ENCODE data around the gene TMEM272.

Gene TMEM272

DNA sequence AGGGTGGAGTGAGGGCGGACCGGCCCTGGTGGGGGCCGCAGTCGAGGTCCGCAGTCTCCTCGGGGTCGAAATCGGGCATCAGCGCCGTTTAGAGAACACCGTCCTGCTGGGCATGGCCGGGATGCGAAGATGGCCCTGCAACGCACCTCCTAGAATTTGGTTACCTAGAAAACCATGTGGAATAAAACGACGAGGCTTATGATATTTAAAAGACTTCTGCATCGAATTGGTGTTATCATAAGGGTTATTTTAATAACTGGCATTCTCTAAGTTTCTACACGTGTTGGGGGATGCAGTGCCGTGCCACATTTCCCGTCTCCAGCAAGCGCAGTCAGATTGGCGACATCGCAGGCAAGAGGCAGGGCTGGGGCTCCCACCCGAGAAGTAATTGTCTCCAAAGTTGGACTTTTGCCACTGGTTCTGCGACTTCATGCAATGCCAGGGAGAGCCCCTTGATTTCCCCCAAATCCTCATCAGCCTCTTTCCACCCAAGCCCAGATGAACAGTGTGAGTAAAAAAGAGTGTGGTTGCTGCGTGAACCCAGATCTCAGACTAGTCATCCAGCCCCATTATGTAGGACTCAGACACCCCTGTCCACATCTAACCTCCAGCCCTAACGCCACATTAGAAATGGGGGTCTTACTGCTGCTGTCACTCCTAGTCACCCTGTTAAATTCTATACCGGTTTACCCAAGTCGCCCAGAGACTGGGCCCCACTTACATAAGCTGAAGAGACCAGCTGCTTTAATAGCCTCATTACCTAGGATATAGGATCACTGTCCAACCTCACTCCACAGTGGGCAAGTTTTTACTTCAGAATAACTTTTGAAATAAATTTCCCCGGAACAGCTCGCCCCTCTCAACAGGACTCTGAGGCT lies 40.4 kb downstream of the TMEM272 start:
- peak; percentile 55 to 68 for DNase-seq

DNA sequence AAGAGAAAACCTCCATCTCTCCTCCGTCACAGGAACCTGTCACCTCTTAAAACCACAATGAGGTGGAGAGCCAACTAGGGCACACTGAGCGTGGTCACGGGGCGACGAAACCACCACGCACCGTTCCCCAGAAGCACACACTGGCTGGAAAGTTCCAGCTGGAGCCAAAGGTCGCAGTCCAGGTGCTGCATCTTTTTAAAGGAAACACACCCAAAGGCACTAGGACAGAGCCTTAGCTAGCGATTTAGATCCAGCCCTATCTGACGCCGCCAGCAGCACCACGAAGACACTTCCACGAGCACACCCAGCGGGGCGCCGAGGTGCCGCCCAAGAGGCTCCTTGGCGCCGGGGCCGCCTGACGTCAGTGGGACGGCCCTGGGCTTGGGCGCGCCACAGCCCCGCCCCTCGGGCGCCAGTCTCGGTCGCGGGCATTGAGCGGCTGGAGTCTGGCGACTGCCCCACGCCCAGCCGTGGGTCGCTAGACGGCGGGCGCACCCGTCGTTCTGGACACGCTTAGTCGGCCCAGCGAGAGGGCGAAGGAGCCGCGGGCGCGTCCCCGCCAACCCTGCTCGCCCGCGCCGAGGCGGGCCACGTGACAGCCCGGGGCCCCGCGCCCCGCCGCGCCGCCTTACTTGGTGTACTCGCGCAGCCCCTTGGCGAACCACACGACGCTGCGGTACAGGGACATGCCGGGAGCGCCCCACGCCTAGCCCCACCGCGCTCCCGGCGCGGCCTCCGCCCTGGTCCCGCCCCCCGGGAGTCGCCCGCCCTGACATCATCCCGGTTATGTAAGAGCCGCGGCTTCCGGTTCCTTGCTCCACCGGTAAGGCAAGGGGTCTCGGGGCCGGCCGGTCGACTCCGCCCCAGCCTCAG lies 41.3 kb downstream of the TMEM272 start, which contains the start of gene DHRS12:
Gene DHRS12 (minus strand): TSS at position 742 of the 873 bp plus-strand sequence. CDS start 4,504 bp downstream, outside the sequence.
- peak; percentile 83 to 86 for DNase-seq

DNA sequence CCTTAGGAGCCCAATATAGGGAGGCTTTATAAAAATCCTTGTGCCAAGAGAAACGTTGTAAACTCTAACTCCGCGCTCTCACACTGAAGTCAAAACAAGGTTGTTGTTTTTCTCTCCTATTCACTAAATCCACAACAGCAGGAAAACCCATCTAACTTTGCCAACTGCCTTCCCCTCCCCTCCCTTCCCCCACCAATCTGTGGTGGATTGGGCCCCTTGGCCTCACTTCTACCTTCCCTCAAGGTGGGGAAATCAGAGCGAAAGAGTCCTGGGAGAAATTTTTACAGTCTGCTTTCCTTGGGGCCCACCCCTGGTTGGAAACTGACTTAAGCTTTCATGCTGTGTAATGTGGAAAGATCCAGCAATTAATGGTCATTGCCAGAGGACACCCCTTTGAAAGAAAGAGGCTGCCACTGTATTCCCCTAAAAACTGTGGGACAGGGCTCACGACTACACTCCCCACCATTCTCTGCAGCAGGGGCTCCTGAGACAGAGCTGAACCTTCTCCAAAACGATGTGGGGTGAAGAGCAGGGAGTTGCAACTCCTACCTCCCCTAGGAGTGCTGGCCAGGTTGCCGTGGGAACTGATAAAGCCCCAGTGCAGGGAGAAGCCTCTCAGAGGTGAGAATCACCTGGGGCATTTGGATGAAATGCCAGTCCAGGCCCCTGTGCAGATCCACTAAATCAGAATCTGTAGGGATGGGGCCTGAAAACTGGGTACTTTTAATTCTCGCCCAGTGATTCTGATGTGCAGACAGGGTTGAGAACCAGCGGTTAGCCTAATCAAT lies 42.2 kb downstream of the TMEM272 start:
- DNase-seq = peak in 1 of 2 experiments; percentile 38

DNA sequence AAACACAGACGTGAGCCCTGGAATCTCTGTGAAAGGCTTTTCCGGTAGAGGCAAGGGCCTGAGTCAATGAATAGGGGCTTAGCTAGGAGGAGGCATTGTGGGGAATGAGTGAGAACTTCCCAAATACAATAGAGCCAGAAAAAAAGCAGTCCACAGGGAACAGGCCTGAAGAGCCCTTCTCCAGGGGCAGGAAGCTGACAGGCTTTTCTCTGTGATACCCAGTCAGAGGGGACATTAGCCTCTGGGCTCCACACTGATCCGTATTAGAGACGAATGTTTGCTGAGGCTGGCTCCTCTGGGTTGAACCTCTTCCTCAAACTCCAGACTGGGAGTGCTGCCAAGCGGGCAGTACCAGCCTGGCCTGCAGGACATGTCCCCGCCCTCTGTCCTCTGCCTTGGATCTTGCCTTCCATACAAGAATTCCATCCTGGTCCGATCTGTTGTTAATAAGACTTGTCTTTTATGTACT lies 43.3 kb downstream of the TMEM272 start:
- DNase-seq = no peak

DNA sequence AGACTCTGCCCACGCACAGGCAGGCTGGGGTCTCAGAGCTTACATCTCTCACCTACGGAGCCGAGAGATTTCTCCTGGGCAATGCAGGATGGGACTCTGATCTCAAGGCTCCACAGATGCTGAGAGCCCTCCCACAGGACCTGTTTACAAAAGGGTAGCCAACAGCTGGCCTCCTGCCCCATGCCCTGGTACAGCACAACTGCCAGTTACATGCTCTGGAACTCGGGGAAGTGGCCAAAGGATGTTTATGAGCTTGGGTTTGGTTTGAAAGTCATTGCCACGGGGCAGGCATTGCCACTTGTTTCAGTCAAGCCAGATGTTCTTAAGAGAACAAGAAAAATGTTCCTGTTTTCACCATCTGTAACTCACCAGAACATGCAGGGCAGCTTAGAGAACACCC lies 44.5 kb downstream of the TMEM272 start:
- DNase-seq = no peak

DNA sequence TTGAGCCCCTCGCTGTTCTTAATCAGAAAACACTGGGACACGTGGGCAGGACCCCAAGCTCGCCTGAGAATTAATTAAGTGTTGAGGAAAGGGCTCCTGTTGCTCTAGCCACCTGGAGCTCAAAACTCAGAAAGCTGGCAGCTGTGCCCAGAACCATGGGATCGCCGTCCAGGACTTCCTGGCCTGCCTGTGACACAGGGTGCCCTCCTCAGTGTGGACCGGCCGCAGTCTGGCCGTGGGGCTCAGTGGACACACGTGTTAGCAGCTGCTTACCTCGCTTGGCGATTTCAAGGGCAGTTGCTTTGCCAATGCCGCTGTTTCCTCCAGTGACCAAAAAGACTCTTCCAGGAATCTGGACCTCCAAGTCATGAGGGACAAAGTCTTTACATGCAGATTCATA lies 45.7 kb downstream of the TMEM272 start:
- no peak for DNase-seq

DNA sequence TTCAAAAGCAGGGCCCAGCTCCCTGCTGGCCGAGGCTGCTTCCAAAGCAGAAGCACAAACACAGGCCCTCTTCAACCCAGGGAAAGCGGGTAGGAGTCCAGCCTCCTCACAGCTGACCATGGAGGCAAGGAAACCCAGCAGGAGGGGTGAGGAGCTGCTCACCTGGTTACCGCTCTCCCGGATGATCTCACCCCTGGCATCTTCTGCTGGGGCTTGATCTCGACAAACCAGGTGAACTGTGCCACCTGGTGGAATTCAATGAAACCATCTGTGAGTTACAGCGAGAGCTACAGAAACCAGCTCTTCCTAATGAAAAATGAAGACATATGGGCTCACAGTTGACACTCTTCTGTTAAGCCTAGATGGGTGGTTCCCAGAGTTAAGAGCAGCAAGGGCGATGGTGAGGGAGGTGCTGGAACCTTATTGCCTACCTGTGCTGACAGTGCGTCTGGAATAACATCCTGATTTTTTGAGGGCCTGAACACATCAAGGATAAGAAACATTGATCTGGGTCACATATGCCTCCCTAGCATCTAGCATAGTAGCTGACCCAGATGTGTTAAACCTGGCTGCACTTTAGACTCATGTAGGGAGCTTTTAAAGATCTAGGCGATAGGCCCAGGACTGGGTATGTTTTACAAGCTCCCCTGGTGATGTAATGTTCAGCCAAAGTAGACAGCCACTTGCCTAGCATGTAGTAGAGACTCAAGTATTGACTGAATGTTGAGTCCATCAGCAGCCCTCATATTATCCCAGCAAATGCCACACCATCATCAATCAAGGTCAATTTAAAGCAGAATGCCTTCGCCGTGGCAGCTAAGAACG lies 47.1 kb downstream of the TMEM272 start:
- peak; percentile 56 to 61 for DNase-seq

DNA sequence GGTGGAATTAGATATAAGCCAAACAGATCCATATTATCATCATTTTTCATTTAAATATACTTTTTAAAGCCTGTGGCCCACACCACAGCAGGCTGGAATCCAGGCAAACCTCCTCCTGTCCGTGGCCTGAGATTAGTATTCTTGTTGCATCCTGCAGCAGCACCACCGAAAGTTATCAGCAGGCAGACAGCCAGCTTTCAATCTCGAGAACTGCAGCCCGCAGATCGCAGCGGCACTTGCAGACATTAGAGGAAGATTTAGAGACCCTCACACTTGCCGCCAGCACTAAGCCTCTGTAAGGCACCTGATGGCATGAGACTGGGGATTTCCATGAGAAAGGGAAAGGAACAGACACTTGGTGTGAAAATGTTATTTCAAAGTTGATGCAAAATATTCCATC lies 48.4 kb downstream of the TMEM272 start:
- no peak for DNase-seq

- DNase-seq = no peak
Observed at GRCh38 chr13:51795419-51795818, 49.6 kb downstream of the TMEM272 start.

DNA sequence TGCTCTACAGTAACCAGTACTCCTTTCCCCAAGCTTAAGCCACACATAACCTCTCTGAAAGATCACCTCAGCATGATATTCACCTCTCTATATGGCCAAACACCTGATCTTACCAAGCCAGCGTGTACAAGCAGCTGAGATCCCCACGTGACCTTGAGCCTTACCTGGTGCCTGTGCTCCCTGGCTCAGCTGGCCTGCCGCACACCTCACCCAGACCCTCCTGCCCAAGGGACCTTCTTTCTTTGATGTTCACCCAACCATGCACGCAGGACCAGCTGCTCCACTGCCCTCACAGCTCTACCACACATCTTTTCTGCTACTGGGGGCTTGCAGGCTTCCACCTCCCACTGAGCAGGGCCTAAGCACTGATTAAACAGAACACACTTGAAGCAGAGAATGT lies 50.0 kb downstream of the TMEM272 start:
- no peak for DNase-seq

DNA sequence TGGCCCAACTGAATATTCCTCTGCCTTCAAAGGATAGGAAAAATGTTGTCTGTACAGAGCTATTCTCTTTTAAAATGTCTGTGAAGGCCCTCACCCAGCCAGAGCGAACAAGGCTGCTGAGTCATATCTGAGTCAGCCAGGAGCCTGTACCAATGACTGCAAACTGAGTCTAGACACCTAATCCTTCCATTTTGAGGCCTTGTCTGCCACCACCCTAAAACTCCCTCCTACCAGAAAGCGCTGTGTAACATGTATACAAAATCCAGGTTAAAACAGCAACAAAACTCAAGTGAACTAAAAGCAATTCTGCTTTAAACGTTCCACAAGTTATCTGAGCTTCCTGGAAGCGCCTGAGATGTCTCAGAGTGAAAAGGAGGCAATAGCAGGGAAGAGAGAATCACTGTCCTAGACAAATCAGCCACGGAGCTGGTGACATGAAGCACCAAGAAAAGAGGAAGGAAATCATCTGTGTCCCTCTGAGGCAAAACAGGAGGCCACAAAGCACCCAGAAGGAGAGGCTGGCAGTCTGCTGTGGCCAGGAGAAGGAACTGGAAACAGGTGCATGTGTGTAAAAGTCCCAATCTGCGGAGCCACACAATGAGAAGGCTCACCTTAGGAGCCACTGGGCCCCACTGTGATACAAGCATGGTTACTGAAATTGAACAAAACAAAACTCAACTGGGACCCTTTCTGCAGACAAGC lies 51.3 kb downstream of the TMEM272 start:
- peak; percentile 56 to 71 for DNase-seq

GRCh38 chr13:51786425-51787265 lies 58.3 kb downstream of the TMEM272 start:
- no peak for DNase-seq

DNA sequence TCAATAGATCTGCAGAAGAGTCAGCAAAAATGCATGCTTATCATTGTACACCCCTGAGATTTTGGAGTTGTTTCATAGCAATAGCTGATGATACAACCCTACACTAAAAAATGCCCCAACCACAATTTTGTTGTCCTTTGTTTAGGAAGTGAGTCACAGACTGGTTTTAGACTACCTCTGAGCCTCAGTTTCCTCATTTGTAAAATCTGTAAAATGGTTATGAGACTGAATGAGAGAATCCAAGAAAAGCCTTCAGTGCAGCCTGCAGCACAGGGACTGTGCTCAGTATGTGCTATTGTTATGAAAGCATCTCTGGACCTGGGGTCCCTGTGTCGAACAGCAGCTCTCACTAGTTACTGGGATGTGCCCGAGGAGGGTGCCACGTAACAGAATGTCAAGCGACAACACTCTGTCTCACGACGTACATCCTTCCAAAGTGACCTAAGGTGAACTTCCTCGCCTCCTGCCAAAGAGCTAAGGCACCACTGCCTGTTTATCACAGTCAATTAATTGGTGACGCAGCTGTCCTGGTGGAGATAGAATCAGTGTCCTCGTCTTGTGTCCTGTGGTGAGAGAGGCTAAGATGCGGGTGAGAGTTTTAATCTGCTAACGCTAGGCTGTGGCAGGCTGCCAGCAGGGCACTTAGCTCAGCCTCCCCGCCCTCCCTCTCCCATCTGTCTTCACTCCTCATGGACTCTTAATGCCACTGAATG lies 59.1 kb downstream of the TMEM272 start:
- DNase-seq = no peak

DNA sequence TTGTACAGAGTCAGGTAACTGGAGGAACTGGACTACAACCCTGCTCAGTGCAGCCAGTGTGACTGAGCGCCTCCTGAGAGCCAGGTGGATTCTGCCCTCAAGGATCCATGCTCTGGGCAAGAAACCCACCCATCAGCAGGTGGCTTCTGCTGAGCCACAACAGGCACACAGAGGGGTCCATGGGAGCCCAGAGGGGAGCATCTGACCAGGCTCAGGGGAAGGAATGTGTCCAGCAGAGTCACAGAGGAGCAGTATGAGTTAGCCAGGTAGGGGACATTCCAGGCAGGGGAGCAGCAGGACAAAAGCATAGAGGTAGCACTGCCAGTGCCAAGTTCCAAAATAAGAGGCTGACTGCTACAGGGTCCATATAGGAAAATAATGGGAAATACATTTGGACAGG lies 60.9 kb downstream of the TMEM272 start:
- DNase-seq = no peak

- DNase-seq = no peak
Observed at GRCh38 chr13:51783428-51784094, 61.4 kb downstream of the TMEM272 start.

DNA sequence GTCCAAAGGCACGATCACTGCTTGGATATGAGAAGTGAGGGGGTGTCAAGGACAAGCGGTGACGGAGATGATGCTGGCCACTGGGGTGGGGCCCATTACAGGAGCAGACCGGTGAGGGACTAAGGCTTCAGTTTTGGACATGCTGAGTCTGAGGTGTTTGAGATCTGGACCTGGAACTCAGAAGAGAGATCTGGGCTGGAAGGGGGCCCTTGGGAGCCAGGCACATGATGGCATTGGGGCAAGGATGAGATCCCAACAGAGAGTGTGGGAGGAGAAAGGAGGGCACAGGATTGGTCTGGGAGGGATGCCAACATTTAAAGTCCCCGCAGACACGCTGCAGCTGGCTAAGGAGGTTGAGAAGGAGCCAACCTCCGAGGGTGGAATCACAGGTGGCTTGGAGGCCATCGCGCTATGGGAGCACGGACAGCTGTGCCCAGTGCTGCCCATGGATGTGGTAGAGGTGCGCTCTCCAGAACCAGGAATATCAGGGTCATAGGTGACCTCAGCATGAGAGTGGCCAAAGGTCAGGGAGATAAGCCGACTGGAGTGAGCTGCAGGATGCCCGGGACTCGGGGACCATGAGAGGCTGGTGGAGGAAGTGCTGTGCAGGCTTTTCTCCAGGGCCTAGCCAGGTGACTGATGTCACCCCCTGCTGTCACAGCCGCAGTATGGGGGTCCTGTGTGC lies 62.8 kb downstream of the TMEM272 start:
- no peak for DNase-seq

GRCh38 chr13:51781246-51782022 lies 63.5 kb downstream of the TMEM272 start:
- peak; percentile 17 to 44 for DNase-seq

Measured in activated CD4-positive, alpha-beta T cell treated with anti-CD3 and anti-CD28 coated beads, Interleukin-2, amount 50 U/mL, for 48 hours (primary cell).